HepG2 (cell line): ENCODE results near the gene DHRS1. TPM values are rescaled to one million over a fixed set of nuclear protein-coding genes. Genes with fewer than 3 reads are reported as not detected.

ENCODE experiments used
- CBX1 ChIP-seq: IDR thresholded peaks from one replicate; pipeline ENCODE4 v1.6.1; 2016; ENCODE audit warnings: antibody characterized with exemption, low read depth
- CCDC6 ChIP-seq: sonication (generic); formaldehyde crosslinking; IDR thresholded peaks from 2 replicates; pipeline ENCODE4 v1.8.1; 2022; ENCODE audit warnings: mild to moderate bottlenecking, missing genetic modification reagents, moderate library complexity
- CREM ChIP-seq, 2 experiments: sonication (generic) in 1 of 2; formaldehyde crosslinking in 1 of 2; IDR thresholded peaks; 2 replicates each; pipeline versions ENCODE4 v1.4.0 to v1.6.1; 2016 to 2020; ENCODE audit warnings: antibody characterized with exemption in 1 of 2, mild to moderate bottlenecking in 1 of 2, missing genetic modification reagents in 1 of 2
- FOXC1 ChIP-seq: sonication (generic); formaldehyde crosslinking; IDR thresholded peaks from 2 replicates; pipeline ENCODE4 v1.8.0; 2022; ENCODE audit warnings: mild to moderate bottlenecking, missing genetic modification reagents, borderline replicate concordance
- FOXK1 ChIP-seq: sonication (generic); formaldehyde crosslinking; IDR thresholded peaks from 2 replicates; pipeline ENCODE4 v1.4.0; 2020; ENCODE audit warnings: low read depth, missing genetic modification reagents, borderline replicate concordance
- JARID2 ChIP-seq: sonication (generic); formaldehyde crosslinking; IDR thresholded peaks from 2 replicates; pipeline ENCODE4 v1.8.1; 2023; ENCODE audit warnings: missing genetic modification reagents, inconsistent platforms; ENCODE audit not compliant: insufficient replicate concordance
- KAT8 ChIP-seq: IDR thresholded peaks from 2 replicates; pipeline ENCODE4 v1.6.1; 2016; ENCODE audit warnings: missing genetic modification reagents, missing compliant biosample characterization
- NCOA2 ChIP-seq: sonication (generic); formaldehyde crosslinking; IDR thresholded peaks from 2 replicates; pipeline ENCODE4 v1.8.0; 2022; ENCODE audit warnings: inconsistent platforms
- NCOR1 ChIP-seq: fragments of 200-600 bp; sonication (generic); IDR thresholded peaks from 2 replicates; pipeline ENCODE4 v1.7.0; 2017; ENCODE audit warnings: antibody characterized with exemption, low read length, borderline replicate concordance
- NR2F1 ChIP-seq, 2 experiments: fragments of 450-650 bp in 1 of 2; formaldehyde crosslinking in 1 of 2; IDR thresholded peaks; 2 replicates each; pipeline versions ENCODE4 v1.5.0 to v1.6.1; 2016 to 2020; ENCODE audit warnings: mild to moderate bottlenecking in 1 of 2, missing compliant biosample characterization in 1 of 2, missing genetic modification reagents in 1 of 2, moderate library complexity in 1 of 2
- PITX1 ChIP-seq: sonication (generic); formaldehyde crosslinking; IDR thresholded peaks from 2 replicates; pipeline ENCODE4 v1.5.1; 2020; ENCODE audit warnings: mild to moderate bottlenecking, missing genetic modification reagents
- SOX6 ChIP-seq, 2 experiments: fragments of 450-650 bp in 1 of 2; sonication (generic) in 1 of 2; formaldehyde crosslinking in 1 of 2; IDR thresholded peaks; 2 replicates each; pipeline versions ENCODE4 v1.4.0 to v1.6.1; 2017 to 2020; ENCODE audit warnings: antibody characterized with exemption in 1 of 2, mild to moderate bottlenecking in 1 of 2, missing genetic modification reagents in 1 of 2
- ZBTB20 ChIP-seq: sonication (generic); formaldehyde crosslinking; IDR thresholded peaks from 2 replicates; pipeline ENCODE4 v1.8.1; 2023; ENCODE audit warnings: missing genetic modification reagents, low read depth, mild to moderate bottlenecking, borderline replicate concordance
- ZFX ChIP-seq: sonication (generic); formaldehyde crosslinking; IDR thresholded peaks from 2 replicates; pipeline ENCODE4 v1.4.0; 2020; ENCODE audit warnings: mild to moderate bottlenecking, low read depth, missing genetic modification reagents, moderate library complexity
- ZNF292 ChIP-seq: sonication (generic); formaldehyde crosslinking; IDR thresholded peaks from 2 replicates; pipeline ENCODE4 v1.8.1; 2022; ENCODE audit warnings: mild to moderate bottlenecking, low read depth, missing genetic modification reagents, borderline replicate concordance
- ZNF350 ChIP-seq: sonication (generic); formaldehyde crosslinking; IDR thresholded peaks from 2 replicates; pipeline ENCODE4 v1.4.0; 2020; ENCODE audit warnings: mild to moderate bottlenecking, low read depth, missing genetic modification reagents, borderline replicate concordance
- ZNF792 ChIP-seq: IDR thresholded peaks from 2 replicates; pipeline ENCODE4 v1.6.1; 2016
- polyA plus RNA-seq, 8 experiments: library from polyadenylated mRNA; depleted of rRNA in 3 of 8; stranded (reverse) in 7 of 8; unstranded in 1 of 8; fragments of >200 nt; fragmentation: Illumina TruSeq in 4 of 8; extraction: Trizol in 4 of 8; gene quantifications; 2 replicates each; pipeline versions ENCODE4 v1.2.1 to v1.2.3, GENCODE V29; 2011 to 2016; ENCODE audit warnings: low read depth in 4 of 8, missing spikeins in 1 of 8, mixed read lengths in 1 of 8; ENCODE audit not compliant: insufficient read depth in 1 of 8
- total RNA-seq, 5 experiments: library from RNA; depleted of rRNA; stranded (reverse); fragments of >200 nt; fragmentation: Illumina TruSeq; extraction: Trizol; gene quantifications; 2 replicates each; pipeline ENCODE4 v1.2.3, GENCODE V29; 2016; ENCODE audit warnings: low read depth in 1 of 5
- TF ChIP-seq, protein P1 (sequence below): IDR thresholded peaks from 2 replicates; pipeline ENCODE4 v1.6.1; 2016; ENCODE audit warnings: low read depth, missing genetic modification reagents, missing compliant biosample characterization
- TF ChIP-seq, protein P2 (sequence below): IDR thresholded peaks from 2 replicates; pipeline ENCODE4 v1.6.1; 2016; ENCODE audit warnings: low read depth, borderline replicate concordance
- TF ChIP-seq, protein P3 (sequence below): sonication (generic); formaldehyde crosslinking; IDR thresholded peaks from 2 replicates; pipeline ENCODE4 v1.8.0; 2022; ENCODE audit warnings: missing genetic modification reagents, mild to moderate bottlenecking, borderline replicate concordance
- TF ChIP-seq, protein P4 (sequence below): sonication (generic); formaldehyde crosslinking; IDR thresholded peaks from 2 replicates; pipeline ENCODE4 v1.5.0; 2020; ENCODE audit warnings: missing genetic modification reagents

The DHRS1 gene
- total and polyA plus RNA-seq, 2 of the 13 experiments (the other 11 are each of a cell fraction or from before 2014, with no cell fraction given), result 49.8 to 60.8 TPM

DNA sequence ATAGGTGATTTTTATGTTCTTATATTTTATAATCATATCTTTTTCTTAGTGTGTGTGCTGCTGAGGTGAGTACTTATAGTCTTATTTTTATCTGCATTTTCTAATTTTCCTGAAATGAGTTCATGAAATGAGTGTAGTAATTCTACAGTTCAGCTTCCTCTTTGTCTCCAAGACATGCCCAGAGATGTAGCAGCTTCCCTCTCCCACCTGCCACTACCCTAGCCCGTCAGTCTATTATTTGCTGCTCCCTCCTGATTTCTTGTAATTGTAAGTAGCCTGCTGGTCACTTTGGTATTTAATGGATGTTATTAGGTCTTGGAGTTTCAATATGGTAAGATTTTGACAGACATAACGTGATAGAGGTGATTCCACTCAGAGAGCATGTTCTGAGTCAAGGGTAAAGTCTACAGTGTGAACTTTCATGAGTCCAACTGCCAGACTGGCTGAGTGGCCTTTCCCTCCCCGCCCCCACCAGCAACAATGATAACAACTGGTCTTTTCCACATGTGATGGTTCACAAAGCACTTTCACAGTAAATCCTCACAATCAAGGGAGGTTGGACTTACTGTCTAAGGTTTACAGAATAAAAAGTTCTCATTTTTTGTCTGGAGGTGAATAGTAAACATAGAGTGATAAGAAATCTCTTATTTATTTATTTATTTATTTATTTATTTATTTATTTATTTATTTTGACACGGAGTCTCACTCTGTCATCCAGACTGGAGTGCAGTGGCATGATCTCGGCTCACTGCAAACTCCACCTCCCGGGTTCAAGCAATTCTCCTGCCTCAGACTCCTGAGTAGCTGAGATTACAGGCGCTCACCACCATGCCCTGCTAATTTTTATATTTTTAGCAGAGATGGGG lies 44.4 kb upstream of the DHRS1 start (continued):
- TF ChIP-seq, protein P1, sequence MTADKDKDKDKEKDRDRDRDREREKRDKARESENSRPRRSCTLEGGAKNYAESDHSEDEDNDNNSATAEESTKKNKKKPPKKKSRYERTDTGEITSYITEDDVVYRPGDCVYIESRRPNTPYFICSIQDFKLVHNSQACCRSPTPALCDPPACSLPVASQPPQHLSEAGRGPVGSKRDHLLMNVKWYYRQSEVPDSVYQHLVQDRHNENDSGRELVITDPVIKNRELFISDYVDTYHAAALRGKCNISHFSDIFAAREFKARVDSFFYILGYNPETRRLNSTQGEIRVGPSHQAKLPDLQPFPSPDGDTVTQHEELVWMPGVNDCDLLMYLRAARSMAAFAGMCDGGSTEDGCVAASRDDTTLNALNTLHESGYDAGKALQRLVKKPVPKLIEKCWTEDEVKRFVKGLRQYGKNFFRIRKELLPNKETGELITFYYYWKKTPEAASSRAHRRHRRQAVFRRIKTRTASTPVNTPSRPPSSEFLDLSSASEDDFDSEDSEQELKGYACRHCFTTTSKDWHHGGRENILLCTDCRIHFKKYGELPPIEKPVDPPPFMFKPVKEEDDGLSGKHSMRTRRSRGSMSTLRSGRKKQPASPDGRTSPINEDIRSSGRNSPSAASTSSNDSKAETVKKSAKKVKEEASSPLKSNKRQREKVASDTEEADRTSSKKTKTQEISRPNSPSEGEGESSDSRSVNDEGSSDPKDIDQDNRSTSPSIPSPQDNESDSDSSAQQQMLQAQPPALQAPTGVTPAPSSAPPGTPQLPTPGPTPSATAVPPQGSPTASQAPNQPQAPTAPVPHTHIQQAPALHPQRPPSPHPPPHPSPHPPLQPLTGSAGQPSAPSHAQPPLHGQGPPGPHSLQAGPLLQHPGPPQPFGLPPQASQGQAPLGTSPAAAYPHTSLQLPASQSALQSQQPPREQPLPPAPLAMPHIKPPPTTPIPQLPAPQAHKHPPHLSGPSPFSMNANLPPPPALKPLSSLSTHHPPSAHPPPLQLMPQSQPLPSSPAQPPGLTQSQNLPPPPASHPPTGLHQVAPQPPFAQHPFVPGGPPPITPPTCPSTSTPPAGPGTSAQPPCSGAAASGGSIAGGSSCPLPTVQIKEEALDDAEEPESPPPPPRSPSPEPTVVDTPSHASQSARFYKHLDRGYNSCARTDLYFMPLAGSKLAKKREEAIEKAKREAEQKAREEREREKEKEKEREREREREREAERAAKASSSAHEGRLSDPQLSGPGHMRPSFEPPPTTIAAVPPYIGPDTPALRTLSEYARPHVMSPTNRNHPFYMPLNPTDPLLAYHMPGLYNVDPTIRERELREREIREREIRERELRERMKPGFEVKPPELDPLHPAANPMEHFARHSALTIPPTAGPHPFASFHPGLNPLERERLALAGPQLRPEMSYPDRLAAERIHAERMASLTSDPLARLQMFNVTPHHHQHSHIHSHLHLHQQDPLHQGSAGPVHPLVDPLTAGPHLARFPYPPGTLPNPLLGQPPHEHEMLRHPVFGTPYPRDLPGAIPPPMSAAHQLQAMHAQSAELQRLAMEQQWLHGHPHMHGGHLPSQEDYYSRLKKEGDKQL (CRISPR knock-in tag), result no peak
- TF ChIP-seq SOX6 (IDR thresholded peaks at IDR 0.05) (no peak), SOX6 (CRISPR knock-in tag; IDR thresholded peaks at IDR 0.05) (peak; percentile 45; the same call in 1 of the 2 replicates), KAT8 (CRISPR knock-in tag) (peak; percentile 31; the same call in 1 of the 2 replicates), ZNF792 (CRISPR knock-in tag) (no peak), CREM (IDR thresholded peaks at IDR 0.05) (no peak), CREM (CRISPR knock-in tag; IDR thresholded peaks at IDR 0.05) (no peak), FOXK1 (CRISPR knock-in tag) (peak; percentile 61; the same call in 1 of the 2 replicates), CCDC6 (CRISPR knock-in tag) (no peak), CBX1 (no peak), ZNF292 (CRISPR knock-in tag) (peak; percentile 46; the same call in 1 of the 2 replicates), NCOR1 (peak; percentile 73; the same call in 1 of the 2 replicates), FOXC1 (CRISPR knock-in tag) (0 out of 2 replicates have a peak, but pooled peaks have one; percentile 15), ZNF350 (CRISPR knock-in tag) (no peak), PITX1 (CRISPR knock-in tag) (0 out of 2 replicates have a peak, but pooled peaks have one; percentile 48), NCOA2 (no peak), ZFX (CRISPR knock-in tag) (peak; percentile 43; the same call in 1 of the 2 replicates), JARID2 (CRISPR knock-in tag) (no peak), NR2F1 (CRISPR knock-in tag; IDR thresholded peaks at IDR 0.05) (no peak), ZBTB20 (CRISPR knock-in tag) (no peak)
- TF ChIP-seq, protein P2, sequence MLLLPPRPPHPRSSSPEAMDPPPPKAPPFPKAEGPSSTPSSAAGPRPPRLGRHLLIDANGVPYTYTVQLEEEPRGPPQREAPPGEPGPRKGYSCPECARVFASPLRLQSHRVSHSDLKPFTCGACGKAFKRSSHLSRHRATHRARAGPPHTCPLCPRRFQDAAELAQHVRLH (CRISPR knock-in tag), result no peak
- TF ChIP-seq, protein P3, sequence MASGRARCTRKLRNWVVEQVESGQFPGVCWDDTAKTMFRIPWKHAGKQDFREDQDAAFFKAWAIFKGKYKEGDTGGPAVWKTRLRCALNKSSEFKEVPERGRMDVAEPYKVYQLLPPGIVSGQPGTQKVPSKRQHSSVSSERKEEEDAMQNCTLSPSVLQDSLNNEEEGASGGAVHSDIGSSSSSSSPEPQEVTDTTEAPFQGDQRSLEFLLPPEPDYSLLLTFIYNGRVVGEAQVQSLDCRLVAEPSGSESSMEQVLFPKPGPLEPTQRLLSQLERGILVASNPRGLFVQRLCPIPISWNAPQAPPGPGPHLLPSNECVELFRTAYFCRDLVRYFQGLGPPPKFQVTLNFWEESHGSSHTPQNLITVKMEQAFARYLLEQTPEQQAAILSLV, result no peak
- TF ChIP-seq, protein P4, sequence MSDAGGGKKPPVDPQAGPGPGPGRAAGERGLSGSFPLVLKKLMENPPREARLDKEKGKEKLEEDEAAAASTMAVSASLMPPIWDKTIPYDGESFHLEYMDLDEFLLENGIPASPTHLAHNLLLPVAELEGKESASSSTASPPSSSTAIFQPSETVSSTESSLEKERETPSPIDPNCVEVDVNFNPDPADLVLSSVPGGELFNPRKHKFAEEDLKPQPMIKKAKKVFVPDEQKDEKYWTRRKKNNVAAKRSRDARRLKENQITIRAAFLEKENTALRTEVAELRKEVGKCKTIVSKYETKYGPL (CRISPR knock-in tag), result no peak
